Measurements from ENCODE around the gene CCDC183.
"Not testable (repeated sequence)": the region's sequence is repeated elsewhere in the genome, so short reads cannot be mapped to it uniquely, and the experiment has no call there.

The CCDC183 gene

DNA sequence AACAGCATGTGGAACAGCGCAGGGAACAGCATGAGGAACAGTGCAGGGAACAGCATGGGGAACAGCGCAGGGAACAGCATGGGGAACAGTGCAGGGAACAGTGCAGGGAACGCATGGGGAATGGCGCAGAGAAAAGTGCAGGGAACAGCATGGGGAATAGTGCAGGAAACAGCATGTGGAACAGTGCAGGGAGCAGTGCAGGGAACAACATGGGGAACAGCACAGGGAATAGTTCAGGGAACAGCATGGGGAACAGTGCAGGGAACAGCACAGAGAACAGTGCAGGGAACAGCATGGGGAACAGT, 40.1 kb upstream of the CCDC183 start:
- H3K4me3 Mint-ChIP-seq, result no peak overlapping the region
- ATAC-seq (replicated peaks) (no peak), DNase-seq (no peak)
- peaks cover 26 to 46% of the 10 kb centered on the region in 2 donors for H3K4me1 Mint-ChIP-seq
- H3K27me3 Mint-ChIP-seq, result no peaks in the 10 kb centered on the region
- H3K9me3 Mint-ChIP-seq, result peaks cover 12 to 19% of the 10 kb centered on the region in 2 donors
- no peak overlapping the region for H3K27ac Mint-ChIP-seq
- peaks cover 9 to 22% of the 10 kb centered on the region in 2 donors for H3K36me3 Mint-ChIP-seq

- H3K27ac Mint-ChIP-seq, result peak overlapping the region; percentile 62
- peaks cover 9 to 22% of the 10 kb centered on the region in 2 donors for H3K36me3 Mint-ChIP-seq
- peaks cover 12 to 15% of the 10 kb centered on the region in 2 donors for H3K9me3 Mint-ChIP-seq
- H3K4me1 Mint-ChIP-seq, result peaks cover 27 to 51% of the 10 kb centered on the region in 2 donors
- H3K27me3 Mint-ChIP-seq, result no peaks in the 10 kb centered on the region
- ATAC-seq (replicated peaks), result no peak
- H3K4me3 Mint-ChIP-seq, result peak overlapping the region in 1 of 2 donors; percentile 41
- no peak for DNase-seq
Observed at GRCh38 chr9:136756836-136757235, 39.3 kb upstream of the CCDC183 start.

GRCh38 chr9:136757328-136757727, 38.8 kb upstream of the CCDC183 start:
- ATAC-seq (replicated peaks) (peak in 1 of 2 donors; percentile 64), DNase-seq (peak; percentile 44)
- Mint-ChIP-seq H3K4me3 (peak overlapping the region in 1 of 2 donors; percentile 41), H3K27me3 (no peaks in the 10 kb centered on the region), H3K4me1 (peaks cover 27 to 51% of the 10 kb centered on the region in 2 donors), H3K36me3 (peaks cover 9 to 18% of the 10 kb centered on the region in 2 donors), H3K27ac (peak overlapping the region; percentile 62), H3K9me3 (peaks cover 10 to 11% of the 10 kb centered on the region in 2 donors)

DNA sequence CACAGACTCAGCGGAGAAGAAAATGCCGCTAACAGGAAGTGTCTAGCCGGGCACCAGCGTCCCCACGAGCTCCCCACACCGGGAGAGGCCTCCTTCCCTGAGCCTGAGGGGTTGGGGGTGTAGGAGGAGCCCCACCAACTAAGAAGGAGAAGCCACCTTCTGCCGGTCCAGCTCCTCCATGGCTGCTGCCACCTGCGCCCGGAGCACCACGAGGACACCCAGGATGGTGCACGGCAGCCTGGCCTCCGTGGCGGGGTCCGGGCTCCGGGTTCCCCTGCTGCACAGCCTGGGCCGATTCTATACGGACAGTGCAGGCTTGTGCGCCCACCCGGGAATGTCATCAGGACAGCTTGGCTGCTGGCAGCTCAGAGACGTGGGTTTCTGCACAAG, 38.4 kb upstream of the CCDC183 start:
- peak overlapping the region; percentile 62 for H3K27ac Mint-ChIP-seq
- no peak for DNase-seq
- ATAC-seq (replicated peaks), result peak in 1 of 2 donors; percentile 19
- H3K9me3 Mint-ChIP-seq, result peaks cover 6 to 8% of the 10 kb centered on the region in 2 donors
- H3K36me3 Mint-ChIP-seq, result peaks cover 7 to 14% of the 10 kb centered on the region in 2 donors
- H3K4me3 Mint-ChIP-seq, result peak overlapping the region in 1 of 2 donors; percentile 46
- no peaks in the 10 kb centered on the region for H3K27me3 Mint-ChIP-seq
- peaks cover 27 to 51% of the 10 kb centered on the region in 2 donors for H3K4me1 Mint-ChIP-seq

DNA sequence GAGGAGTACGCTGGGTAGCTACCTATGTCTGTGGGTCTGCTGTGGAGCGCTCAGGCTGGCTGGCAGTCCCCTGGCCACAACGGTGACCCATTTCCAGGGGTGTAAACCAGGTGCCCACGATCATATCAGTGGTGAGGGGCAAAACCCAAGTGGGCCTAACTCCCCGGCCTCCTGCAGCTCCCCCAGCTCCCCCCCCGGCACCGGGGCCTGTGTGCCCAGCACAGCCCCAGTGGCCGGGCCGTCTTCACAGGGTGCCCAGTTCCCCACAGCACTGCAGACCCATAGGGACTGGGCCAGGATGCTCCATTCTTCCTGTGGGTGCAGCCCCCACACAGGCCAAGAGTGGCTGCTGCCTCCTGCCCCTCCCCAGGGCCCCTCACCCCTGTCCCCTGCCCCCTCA, 37.1 kb upstream of the CCDC183 start:
- Mint-ChIP-seq H3K27ac (no peak overlapping the region), H3K36me3 (peaks cover 7 to 11% of the 10 kb centered on the region in 2 donors), H3K27me3 (no peaks in the 10 kb centered on the region), H3K4me1 (peaks cover 29 to 56% of the 10 kb centered on the region in 2 donors), H3K4me3 (peak overlapping the region in 1 of 2 donors; percentile 46), H3K9me3 (peaks cover 4 to 8% of the 10 kb centered on the region in 2 donors)
- ATAC-seq (replicated peaks) (no peak), DNase-seq (no peak)

DNA sequence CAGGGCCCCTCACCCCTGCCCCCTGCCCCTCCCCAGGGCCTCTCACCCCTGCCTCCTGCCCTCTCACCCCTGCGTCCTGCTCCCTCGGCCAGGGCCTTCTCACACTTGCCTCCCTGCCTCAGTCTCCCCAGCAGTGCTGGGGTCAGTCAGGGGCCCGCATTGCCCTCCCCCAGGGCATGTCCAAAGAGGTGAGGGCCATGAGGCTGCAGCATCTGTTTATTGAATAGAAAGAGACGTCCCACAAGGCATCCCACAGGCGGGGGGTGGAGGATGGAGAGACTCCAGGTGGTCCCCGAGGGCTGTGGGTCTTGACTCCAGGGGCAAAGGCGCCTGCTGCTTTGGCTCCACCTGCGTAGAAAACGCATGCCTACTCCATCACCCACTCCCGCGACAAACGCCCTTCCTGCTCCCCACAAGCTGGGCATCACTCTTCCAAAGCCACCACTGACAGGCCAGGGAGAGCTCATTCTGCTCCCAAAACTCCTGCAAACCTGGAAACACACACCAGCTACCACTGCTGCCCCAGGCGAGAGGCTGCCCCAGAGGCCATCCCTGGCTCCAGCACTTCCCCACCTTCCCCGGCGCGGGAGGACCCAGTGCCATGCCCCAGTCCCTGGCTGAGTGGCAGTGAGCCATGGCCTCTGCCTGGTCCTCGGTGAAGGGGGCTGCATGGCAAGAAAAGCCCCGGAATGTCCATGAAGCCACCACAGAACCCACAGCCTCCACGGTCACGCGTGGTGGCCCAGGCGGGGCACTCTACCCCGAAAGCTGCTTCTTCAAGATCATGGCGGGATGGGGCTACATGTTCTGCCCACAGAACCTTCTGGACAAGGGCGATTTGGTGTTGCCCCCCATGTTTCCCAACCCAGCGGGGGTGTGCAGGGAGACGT, 36.5 kb upstream of the CCDC183 start:
- no peak for ATAC-seq (replicated peaks)

DNA sequence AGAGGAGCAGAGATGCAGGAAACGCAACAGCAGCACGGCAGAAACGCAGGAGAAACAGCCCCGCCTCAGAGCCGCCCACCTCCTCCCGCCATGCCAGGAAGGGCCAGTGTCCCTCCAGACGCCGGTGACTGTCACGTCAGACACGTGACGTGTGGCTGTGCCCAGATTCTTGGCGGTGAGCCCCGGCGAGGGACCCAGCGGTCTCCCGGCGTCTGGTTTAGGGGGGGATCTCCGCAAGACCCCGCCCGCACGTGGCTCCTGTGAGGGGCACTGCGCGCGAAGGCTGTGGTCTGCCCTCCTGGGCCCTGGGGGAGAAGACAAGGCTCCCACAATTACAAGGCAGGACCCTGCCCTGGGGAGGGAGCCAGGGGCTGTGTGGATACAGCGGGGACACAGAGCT, 35.7 kb upstream of the CCDC183 start:
- Mint-ChIP-seq H3K9me3 (peaks cover 3 to 7% of the 10 kb centered on the region in 2 donors), H3K36me3 (peaks cover 5 to 9% of the 10 kb centered on the region in 2 donors), H3K27ac (peak overlapping the region; percentile 81), H3K4me1 (peaks cover 29 to 51% of the 10 kb centered on the region in 2 donors), H3K4me3 (no peak overlapping the region), H3K27me3 (no peaks in the 10 kb centered on the region)
- ATAC-seq (replicated peaks) (no peak), DNase-seq (no peak)

More for the DNA sequence above, 36.5 kb upstream of the CCDC183 start:
- Mint-ChIP-seq H3K36me3 (peaks cover 7 to 11% of the 10 kb centered on the region in 2 donors), H3K4me3 (peak overlapping the region in 1 of 2 donors; percentile 41), H3K27ac (peak overlapping the region; percentile 81), H3K27me3 (no peaks in the 10 kb centered on the region), H3K4me1 (peaks cover 29 to 51% of the 10 kb centered on the region in 2 donors), H3K9me3 (peaks cover 4 to 8% of the 10 kb centered on the region in 2 donors)
- DNase-seq, result no peak

- not testable (repeated sequence) for H3K27me3 Mint-ChIP-seq, H3K9me3 Mint-ChIP-seq, H3K36me3 Mint-ChIP-seq, DNase-seq
- peaks cover 31 to 54% of the 10 kb centered on the region in 2 donors for H3K4me1 Mint-ChIP-seq
- H3K27ac Mint-ChIP-seq, result peak overlapping the region; percentile 14
- H3K4me3 Mint-ChIP-seq, result peak overlapping the region in 1 of 2 donors; percentile 44
- ATAC-seq (replicated peaks), result peak; percentile 26 to 54
Observed at GRCh38 chr9:136760834-136761544, 35.1 kb upstream of the CCDC183 start.

DNA sequence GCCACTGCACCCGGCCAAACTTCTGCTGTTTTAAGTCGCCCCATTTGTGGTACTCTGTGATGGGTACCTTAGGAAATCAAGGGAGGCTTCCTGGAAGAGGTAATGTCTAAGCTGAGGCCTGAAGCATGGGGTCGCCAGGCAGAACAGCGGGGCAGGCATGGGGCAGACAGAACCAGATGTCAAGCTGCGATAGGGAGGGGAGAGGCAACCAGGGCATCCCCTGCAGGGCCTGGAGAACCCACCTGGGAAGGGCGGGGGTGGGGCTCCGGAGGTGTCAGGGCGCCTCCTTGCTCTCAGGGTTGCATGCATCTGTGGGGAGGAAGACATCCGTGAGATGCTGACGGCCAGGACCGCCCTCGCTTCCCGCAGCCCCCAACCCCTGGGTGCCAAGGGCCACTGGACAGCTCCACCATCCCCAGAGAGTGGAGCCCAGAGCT, 34.6 kb upstream of the CCDC183 start:
- H3K4me3 Mint-ChIP-seq, result no peak overlapping the region
- DNase-seq (no peak), ATAC-seq (replicated peaks) (no peak)
- H3K27me3 Mint-ChIP-seq, result no peaks in the 10 kb centered on the region
- H3K36me3 Mint-ChIP-seq, result no peaks in the 10 kb centered on the region
- H3K4me1 Mint-ChIP-seq, result peaks cover 34 to 60% of the 10 kb centered on the region in 2 donors
- peak overlapping the region; percentile 14 for H3K27ac Mint-ChIP-seq
- H3K9me3 Mint-ChIP-seq, result no peaks in the 10 kb centered on the region

GRCh38 chr9:136762221-136762691, 33.9 kb upstream of the CCDC183 start:
- H3K36me3 Mint-ChIP-seq, result no peaks in the 10 kb centered on the region
- no peaks in the 10 kb centered on the region for H3K27me3 Mint-ChIP-seq
- ATAC-seq (replicated peaks), result no peak
- DNase-seq, result no peak
- no peak overlapping the region for H3K27ac Mint-ChIP-seq
- H3K4me3 Mint-ChIP-seq, result no peak overlapping the region
- peaks cover 36 to 67% of the 10 kb centered on the region in 2 donors for H3K4me1 Mint-ChIP-seq
- H3K9me3 Mint-ChIP-seq, result no peaks in the 10 kb centered on the region

- Mint-ChIP-seq H3K4me3 (no peak overlapping the region), H3K27me3 (no peaks in the 10 kb centered on the region), H3K36me3 (no peaks in the 10 kb centered on the region), H3K27ac (peak overlapping the region; percentile 31), H3K9me3 (no peaks in the 10 kb centered on the region), H3K4me1 (peaks cover 41 to 70% of the 10 kb centered on the region in 2 donors)
- DNase-seq (no peak), ATAC-seq (replicated peaks) (peak in 1 of 2 donors; percentile 17)
Observed at GRCh38 chr9:136762915-136763648, 33.1 kb upstream of the CCDC183 start.

DNA sequence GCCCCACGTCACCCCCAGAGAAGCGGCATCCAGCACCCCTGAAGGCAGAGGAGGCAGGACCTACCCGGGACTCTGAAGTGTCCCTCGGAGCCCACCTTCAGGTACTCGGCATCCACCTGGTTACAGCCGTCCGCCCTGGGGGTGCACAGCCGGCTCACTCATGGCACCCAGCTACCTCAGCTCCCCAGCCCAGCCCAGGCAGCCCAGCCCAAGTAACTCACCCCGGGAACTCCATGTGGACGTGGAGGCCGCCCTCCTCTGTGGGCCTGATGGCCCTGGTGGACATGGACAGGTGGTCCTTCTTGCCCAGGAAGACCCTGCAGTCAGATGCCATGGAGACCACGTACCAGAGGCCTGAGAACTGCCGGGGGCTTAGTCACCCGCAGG, 32.5 kb upstream of the CCDC183 start:
- DNase-seq, result no peak

GRCh38 chr9:136764301-136764891, 31.7 kb upstream of the CCDC183 start, which contains the start of gene LCN15:
LCN15 (minus strand) TSS chr9:136764518; CDS start chr9:136764488, 30 bp downstream.
- Mint-ChIP-seq H3K9me3 (no peaks in the 10 kb centered on the region), H3K4me3 (no peak within 1 kb of the TSS), H3K27me3 (no peaks in the 10 kb centered on the region), H3K36me3 (no peaks in the 10 kb centered on the region), H3K27ac (peak within 1 kb of the TSS; percentile 31), H3K4me1 (peaks cover 37 to 63% of the 10 kb centered on the region in 2 donors)
- ATAC-seq (replicated peaks) (no peak), DNase-seq (no peak)

More for the DNA sequence above, 32.5 kb upstream of the CCDC183 start:
- peaks cover 38 to 70% of the 10 kb centered on the region in 2 donors for H3K4me1 Mint-ChIP-seq
- H3K27me3 Mint-ChIP-seq, result no peaks in the 10 kb centered on the region
- no peak overlapping the region for H3K4me3 Mint-ChIP-seq
- no peaks in the 10 kb centered on the region for H3K9me3 Mint-ChIP-seq
- H3K36me3 Mint-ChIP-seq, result no peaks in the 10 kb centered on the region
- H3K27ac Mint-ChIP-seq, result peak overlapping the region; percentile 25
- ATAC-seq (replicated peaks), result no peak
